Upper lobe of right lung (tissue), 1 donor: ENCODE measurements around the gene CNNM3. TPM values are rescaled to one million over a fixed set of nuclear protein-coding genes. Genes with fewer than 3 reads are reported as not detected.

Experiments used
- ATAC-seq: fragments of 200-7000 bp; cut with Tn5 transposase; one replicate; pipeline ENCODE4 v1.9.1; 2020; ENCODE audit warnings: mild to moderate bottlenecking, moderate library complexity
- DNase-seq: peaks from one replicate; pipeline ENCODE4 v3.0.0-alpha.2; 2020
- H3K27ac ChIP-seq: fragments of 200-600 bp; one replicate; pipeline ENCODE4 v1.8.0; 2022
- H3K27me3 ChIP-seq: fragments of 200-600 bp; one replicate; pipeline ENCODE4 v1.8.0; 2022; ENCODE audit warnings: mild to moderate bottlenecking
- H3K36me3 ChIP-seq: fragments of 200-600 bp; one replicate; pipeline ENCODE4 v1.8.0; 2022
- H3K4me1 ChIP-seq: fragments of 200-600 bp; one replicate; pipeline ENCODE4 v1.8.0; 2022
- H3K4me3 ChIP-seq: fragments of 200-600 bp; one replicate; pipeline ENCODE4 v1.8.0; 2022; ENCODE audit warnings: mild to moderate bottlenecking
- H3K9me3 ChIP-seq: fragments of 200-600 bp; one replicate; pipeline ENCODE4 v1.8.0; 2022
- CTCF ChIP-seq: fragments of 200-600 bp; IDR thresholded peaks from one replicate; pipeline ENCODE4 v1.8.0; 2022; ENCODE audit warnings: antibody characterized with exemption
- intact Hi-C: fragments of 100-400 bp; cut with DNase I; formaldehyde crosslinking; loops from one replicate; pipeline ENCODE4 v1.11.0; 2022
- total RNA-seq: library from RNA; stranded (reverse); fragmentation: NEBNext Ultra II Directional; extraction: Animal tissue kit (Norgen Biotek cat#: 25700); gene quantifications from one replicate; pipeline ENCODE4 v1.2.1, GENCODE V29; 2021
- donor health status: DM: no; HTN: yes; CAD: no; lungs with severe emphysema.

CNNM3 gene
- total RNA-seq, 1 donor from 2014 or later: 34.1 TPM

- intact Hi-C loops: no loop called here
- DNase-seq (peak; percentile 83), ATAC-seq (peak; percentile 86)
- Histone ChIP-seq H3K4me3 (no peak overlapping the region), H3K9me3 (no peaks in the 10 kb centered on the region), H3K27me3 (no peaks in the 10 kb centered on the region), H3K27ac (no peak overlapping the region), H3K4me1 (peaks cover 6% of the 10 kb centered on the region), H3K36me3 (no peaks in the 10 kb centered on the region)
- no peak for TF ChIP-seq CTCF
Measured at GRCh38 chr2:96771796-96772618, 44.1 kb upstream of the CNNM3 start.

GRCh38 chr2:96772903-96773671 is 43.0 kb upstream of the CNNM3 start:
- DNase-seq: no peak
- ATAC-seq: no peak
- Histone ChIP-seq H3K27ac (no peak overlapping the region), H3K9me3 (no peaks in the 10 kb centered on the region), H3K4me1 (peaks cover 6% of the 10 kb centered on the region), H3K27me3 (no peaks in the 10 kb centered on the region), H3K4me3 (no peak overlapping the region), H3K36me3 (no peaks in the 10 kb centered on the region)
- intact Hi-C loops: no loop called here
- TF ChIP-seq CTCF: no peak

- intact Hi-C loops: no loop called here
- Histone ChIP-seq H3K27ac (no peak overlapping the region), H3K4me1 (peaks cover 6% of the 10 kb centered on the region), H3K36me3 (no peaks in the 10 kb centered on the region), H3K27me3 (no peaks in the 10 kb centered on the region), H3K9me3 (no peaks in the 10 kb centered on the region), H3K4me3 (peak overlapping the region; percentile 31)
- TF ChIP-seq CTCF: no peak
- DNase-seq (no peak), ATAC-seq (peak; percentile 37)
Measured at GRCh38 chr2:96773922-96774321, 42.1 kb upstream of the CNNM3 start.

- Histone ChIP-seq H3K9me3 (no peaks in the 10 kb centered on the region), H3K4me1 (peaks cover 6% of the 10 kb centered on the region), H3K27me3 (no peaks in the 10 kb centered on the region), H3K27ac (no peak overlapping the region), H3K36me3 (no peaks in the 10 kb centered on the region), H3K4me3 (no peak overlapping the region)
- no peak for TF ChIP-seq CTCF
- no peak for DNase-seq
- intact Hi-C loops: no loop called here
- ATAC-seq: no peak
Measured at GRCh38 chr2:96775160-96775559, 40.9 kb upstream of the CNNM3 start.

- H3K9me3 ChIP-seq: no peaks in the 10 kb centered on the region
- H3K4me3 ChIP-seq: no peak overlapping the region
- ATAC-seq: peak; percentile 46
- DNase-seq: no peak
- no peaks in the 10 kb centered on the region for H3K27me3 ChIP-seq
- H3K27ac ChIP-seq: no peak overlapping the region
- peaks cover 7% of the 10 kb centered on the region for H3K4me1 ChIP-seq
- intact Hi-C loops: no loop called here
- H3K36me3 ChIP-seq: no peaks in the 10 kb centered on the region
- TF ChIP-seq CTCF: no peak
Measured at GRCh38 chr2:96783388-96783787, 32.7 kb upstream of the CNNM3 start.
